ENCODE measurements around the gene SLC25A36. TPM values are rescaled to one million over a fixed set of nuclear protein-coding genes. Genes with fewer than 3 reads are reported as not detected.
"Not testable (repeated sequence)": the region's sequence is repeated elsewhere in the genome, so short reads cannot be mapped to it uniquely, and the experiment has no call there.

The SLC25A36 gene
- total RNA-seq, 2 experiments from 2014 or later, result 61.4 to 65.1 TPM

- H3K4me1 Mint-ChIP-seq, result no peaks in the 10 kb centered on the region
- H3K36me3 Mint-ChIP-seq, result no peaks in the 10 kb centered on the region
- H3K27me3 Mint-ChIP-seq, result no peaks in the 10 kb centered on the region
- no peak overlapping the region for H3K4me3 Mint-ChIP-seq
- H3K27ac Mint-ChIP-seq, result no peak overlapping the region
- no peak for DNase-seq
- no peaks in the 10 kb centered on the region for H3K9me3 Mint-ChIP-seq
Observed at GRCh38 chr3:140920029-140920428, 21.6 kb upstream of the SLC25A36 start.

DNA sequence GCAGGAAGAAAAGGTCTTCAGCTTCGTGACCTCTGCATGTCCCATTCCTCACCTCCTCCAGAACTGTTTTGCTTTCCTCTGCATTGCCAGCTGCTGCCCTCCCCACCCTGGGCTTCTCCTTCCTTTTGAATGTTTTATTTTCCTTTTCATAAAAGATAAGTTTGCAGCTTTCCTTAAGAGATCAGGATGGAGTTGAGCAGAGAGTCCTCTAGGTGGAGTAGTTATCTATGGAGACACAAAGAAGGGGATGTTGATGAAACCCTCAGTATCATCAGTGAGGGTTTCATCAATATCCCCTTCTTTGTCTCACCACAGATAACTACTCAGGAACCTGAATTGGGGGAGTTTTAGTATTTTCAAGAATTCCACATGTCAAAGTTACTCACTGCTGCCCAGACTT, 19.0 kb upstream of the SLC25A36 start:
- DNase-seq, result no peak
- H3K27me3 Mint-ChIP-seq, result no peaks in the 10 kb centered on the region
- no peaks in the 10 kb centered on the region for H3K4me1 Mint-ChIP-seq
- no peaks in the 10 kb centered on the region for H3K36me3 Mint-ChIP-seq
- no peak overlapping the region for H3K4me3 Mint-ChIP-seq
- H3K9me3 Mint-ChIP-seq, result no peaks in the 10 kb centered on the region
- H3K27ac Mint-ChIP-seq, result no peak overlapping the region

DNA sequence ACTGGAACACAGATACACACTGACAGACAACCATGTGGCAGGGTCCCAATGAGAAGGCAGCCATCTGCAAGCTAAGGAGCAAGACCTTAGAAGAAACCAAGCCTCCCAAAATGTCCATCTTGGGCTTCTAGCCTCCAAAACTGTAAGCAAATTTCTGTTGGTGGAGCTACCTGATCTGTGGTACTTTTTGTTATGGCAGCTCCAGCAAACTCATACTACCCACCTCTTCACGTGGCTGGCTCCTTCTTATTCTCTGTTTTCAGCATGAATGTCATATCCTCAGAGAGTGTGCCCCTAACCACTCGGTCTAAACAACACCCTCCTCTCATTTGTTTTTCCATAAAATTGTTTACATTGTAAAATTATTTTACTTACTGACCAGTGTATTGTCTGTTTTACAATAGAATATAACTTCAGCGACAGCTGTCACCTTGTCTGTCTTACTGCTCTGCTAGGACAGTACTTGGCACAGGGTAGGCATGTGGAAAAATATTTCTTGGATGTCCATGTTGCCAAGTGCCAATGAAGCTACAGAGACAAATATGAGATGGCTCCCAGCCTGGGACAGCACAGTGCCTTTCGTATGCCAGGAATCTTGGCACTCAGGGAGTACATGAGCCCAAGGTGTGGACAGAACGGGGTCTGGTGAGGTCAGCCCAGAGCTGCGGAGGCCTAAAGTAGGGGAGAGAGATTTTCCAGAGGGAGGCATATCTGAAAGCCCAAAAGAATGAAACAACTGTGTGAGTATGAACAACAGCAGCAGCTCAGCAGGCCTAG, 17.4 kb upstream of the SLC25A36 start:
- no peaks in the 10 kb centered on the region for H3K9me3 Mint-ChIP-seq
- DNase-seq, result no peak
- no peak overlapping the region for H3K27ac Mint-ChIP-seq
- no peak overlapping the region for H3K4me3 Mint-ChIP-seq
- peaks cover 2% of the 10 kb centered on the region for H3K27me3 Mint-ChIP-seq
- H3K4me1 Mint-ChIP-seq, result no peaks in the 10 kb centered on the region
- H3K36me3 Mint-ChIP-seq, result no peaks in the 10 kb centered on the region

- no peaks in the 10 kb centered on the region for H3K36me3 Mint-ChIP-seq
- H3K9me3 Mint-ChIP-seq, result no peaks in the 10 kb centered on the region
- H3K4me3 Mint-ChIP-seq, result no peak overlapping the region
- no peak overlapping the region for H3K27ac Mint-ChIP-seq
- DNase-seq, result no peak
- H3K4me1 Mint-ChIP-seq, result no peaks in the 10 kb centered on the region
- peaks cover 22% of the 10 kb centered on the region for H3K27me3 Mint-ChIP-seq
Observed at GRCh38 chr3:140927279-140928069, 14.2 kb upstream of the SLC25A36 start.

- H3K27me3 Mint-ChIP-seq, result peaks cover 22% of the 10 kb centered on the region
Observed at GRCh38 chr3:140929446-140929845, 12.2 kb upstream of the SLC25A36 start.

GRCh38 chr3:140931016-140931454, 10.6 kb upstream of the SLC25A36 start:
- no peak for DNase-seq
- Mint-ChIP-seq H3K36me3 (no peaks in the 10 kb centered on the region), H3K27me3 (peaks cover 22% of the 10 kb centered on the region), H3K4me1 (no peaks in the 10 kb centered on the region), H3K27ac (no peak overlapping the region), H3K9me3 (peaks cover 2% of the 10 kb centered on the region), H3K4me3 (no peak overlapping the region)

More at GRCh38 chr3:140929446-140929845, 12.2 kb upstream of the SLC25A36 start:
- Mint-ChIP-seq H3K4me1 (no peaks in the 10 kb centered on the region), H3K4me3 (no peak overlapping the region), H3K36me3 (no peaks in the 10 kb centered on the region), H3K27ac (no peak overlapping the region), H3K9me3 (no peaks in the 10 kb centered on the region)
- DNase-seq, result no peak

GRCh38 chr3:140931801-140932200, 9.8 kb upstream of the SLC25A36 start:
- Mint-ChIP-seq H3K36me3 (no peaks in the 10 kb centered on the region), H3K9me3 (peaks cover 5% of the 10 kb centered on the region), H3K27me3 (peaks cover 22% of the 10 kb centered on the region), H3K4me1 (no peaks in the 10 kb centered on the region), H3K27ac (no peak overlapping the region), H3K4me3 (no peak overlapping the region)
- no peak for DNase-seq

- H3K27ac Mint-ChIP-seq, result no peak overlapping the region
Observed at GRCh38 chr3:140933109-140933508, 8.5 kb upstream of the SLC25A36 start.

GRCh38 chr3:140933552-140933951, 8.1 kb upstream of the SLC25A36 start:
- no peak overlapping the region for H3K4me3 Mint-ChIP-seq
- H3K27me3 Mint-ChIP-seq, result peaks cover 22% of the 10 kb centered on the region
- H3K9me3 Mint-ChIP-seq, result peaks cover 5% of the 10 kb centered on the region
- no peaks in the 10 kb centered on the region for H3K36me3 Mint-ChIP-seq
- no peak for DNase-seq
- H3K27ac Mint-ChIP-seq, result no peak overlapping the region
- H3K4me1 Mint-ChIP-seq, result no peaks in the 10 kb centered on the region

More at GRCh38 chr3:140933109-140933508, 8.5 kb upstream of the SLC25A36 start:
- Mint-ChIP-seq H3K4me1 (no peaks in the 10 kb centered on the region), H3K9me3 (peaks cover 5% of the 10 kb centered on the region), H3K4me3 (no peak overlapping the region), H3K27me3 (peaks cover 22% of the 10 kb centered on the region), H3K36me3 (no peaks in the 10 kb centered on the region)
- DNase-seq, result no peak

DNA sequence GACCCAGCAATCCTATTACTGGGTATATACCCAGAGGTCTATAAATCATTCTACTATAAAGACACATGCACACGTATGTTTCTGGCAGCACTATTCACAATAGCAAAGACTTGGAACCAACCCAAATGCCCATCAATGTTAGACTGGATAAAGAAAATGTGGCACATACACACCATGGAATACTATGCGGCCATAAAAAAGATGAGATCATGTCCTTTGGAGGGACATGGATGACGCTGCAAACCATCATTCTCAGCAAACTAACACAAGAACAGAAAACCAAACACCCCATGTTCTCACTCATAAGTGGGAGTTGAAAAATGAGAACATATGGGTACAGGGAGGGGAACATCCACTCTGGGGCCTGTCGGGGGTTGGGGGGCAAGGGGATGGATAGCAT, 2.3 kb upstream of the SLC25A36 start:
- H3K9me3 Mint-ChIP-seq, H3K27me3 Mint-ChIP-seq, H3K4me3 Mint-ChIP-seq, H3K27ac Mint-ChIP-seq, DNase-seq: not testable (repeated sequence)
- Mint-ChIP-seq H3K4me1 (peaks cover 22% of the 10 kb centered on the region), H3K36me3 (peaks cover 10% of the 10 kb centered on the region)

- Mint-ChIP-seq H3K36me3 (peaks cover 11% of the 10 kb centered on the region), H3K9me3 (peaks cover 6% of the 10 kb centered on the region), H3K4me1 (peaks cover 30% of the 10 kb centered on the region), H3K4me3 (peak overlapping the region; percentile 92), H3K27me3 (no peaks in the 10 kb centered on the region), H3K27ac (peak overlapping the region; percentile 96)
- DNase-seq, result no peak
Observed at GRCh38 chr3:140941090-140941433, 574 bp upstream of the SLC25A36 start.

- Mint-ChIP-seq H3K27ac (peak overlapping the region; percentile 96), H3K27me3 (no peaks in the 10 kb centered on the region), H3K36me3 (peaks cover 23% of the 10 kb centered on the region), H3K9me3 (peaks cover 3% of the 10 kb centered on the region), H3K4me1 (peaks cover 41% of the 10 kb centered on the region), H3K4me3 (peak overlapping the region; percentile 92)
- peak; percentile 47 for DNase-seq
Observed at GRCh38 chr3:140942221-140943104, 827 bp downstream of the SLC25A36 start.

- Mint-ChIP-seq H3K9me3 (peaks cover 2% of the 10 kb centered on the region), H3K27me3 (no peaks in the 10 kb centered on the region), H3K4me3 (peak overlapping the region; percentile 92), H3K27ac (no peak overlapping the region), H3K36me3 (peaks cover 28% of the 10 kb centered on the region), H3K4me1 (peaks cover 45% of the 10 kb centered on the region)
- DNase-seq, result no peak
Observed at GRCh38 chr3:140943781-140944552, 2.3 kb downstream of the SLC25A36 start.
